ENCODE data around the gene SLC27A4. TPM values are rescaled to one million over a fixed set of nuclear protein-coding genes. Genes with fewer than 3 reads are reported as not detected.

The SLC27A4 gene
- total RNA-seq, 4 donors from 2014 or later, result 10.9 to 30.4 (median 26.1) TPM

GRCh38 chr9:128317629-128318028 lies 22.7 kb upstream of the SLC27A4 start:
- ATAC-seq (no peak), DNase-seq (no peak)
- Histone ChIP-seq H3K36me3 (peaks cover 0 to 64% of the 10 kb centered on the region in 2 donors), H3K27ac (no peak overlapping the region), H3K27me3 (no peaks in the 10 kb centered on the region), H3K4me1 (peaks cover 6 to 11% of the 10 kb centered on the region in 2 donors), H3K9me3 (no peaks in the 10 kb centered on the region), H3K4me3 (no peak overlapping the region)
- TF ChIP-seq POLR2A (IDR thresholded peaks at IDR 0.05) (no peak), CTCF (IDR thresholded peaks at IDR 0.05 in 4 of 5, conservative IDR thresholded peaks at IDR 0.05 in 1 of 5) (no peak)
- intact Hi-C loops (cut with DNase I; ENCODE audit: low total_unique reads), result no loop called here
- in situ Hi-C loops (cut with MboI; ENCODE audit: low sequenced_read_pairs in 4 of 4), result no loop called here

GRCh38 chr9:128321343-128321742 lies 19.0 kb upstream of the SLC27A4 start:
- Histone ChIP-seq H3K27ac (no peak overlapping the region), H3K4me1 (peaks cover 16 to 35% of the 10 kb centered on the region in 2 donors), H3K36me3 (peaks cover 0 to 51% of the 10 kb centered on the region in 2 donors), H3K4me3 (peak overlapping the region; percentile 75 to 97 (median 94)), H3K9me3 (no peaks in the 10 kb centered on the region), H3K27me3 (no peaks in the 10 kb centered on the region)
- no peak for DNase-seq
- in situ Hi-C loops (cut with MboI; ENCODE audit: low sequenced_read_pairs in 4 of 4), result no loop called here
- TF ChIP-seq CTCF (IDR thresholded peaks at IDR 0.05 in 4 of 5, conservative IDR thresholded peaks at IDR 0.05 in 1 of 5) (no peak), POLR2A (IDR thresholded peaks at IDR 0.05) (no peak)
- no peak for ATAC-seq
- intact Hi-C loops (cut with DNase I; ENCODE audit: low total_unique reads), result no loop called here

- Histone ChIP-seq H3K36me3 (peaks cover 0 to 49% of the 10 kb centered on the region in 2 donors), H3K27ac (peak overlapping the region; percentile 83 to 95 (median 92)), H3K27me3 (no peaks in the 10 kb centered on the region), H3K4me1 (peaks cover 16 to 35% of the 10 kb centered on the region in 2 donors), H3K4me3 (peak overlapping the region; percentile 75 to 97 (median 94)), H3K9me3 (no peaks in the 10 kb centered on the region)
- in situ Hi-C loops (cut with MboI; ENCODE audit: low sequenced_read_pairs in 4 of 4), result no loop called here
- DNase-seq (no peak), ATAC-seq (peak; percentile 23 to 26)
- intact Hi-C loops (cut with DNase I; ENCODE audit: low total_unique reads), result loop anchor here (1.0 to 2.0 kb wide), 4 partner anchors 18 to 135 kb away; partner anchors contain the start of genes GOLGA2, ODF2, SLC27A4 and SWI5
- TF ChIP-seq CTCF (IDR thresholded peaks at IDR 0.05 in 4 of 5, conservative IDR thresholded peaks at IDR 0.05 in 1 of 5), result no peak
- TF ChIP-seq POLR2A (IDR thresholded peaks at IDR 0.05), result no peak
Observed at GRCh38 chr9:128321879-128322403, 18.4 kb upstream of the SLC27A4 start.

DNA sequence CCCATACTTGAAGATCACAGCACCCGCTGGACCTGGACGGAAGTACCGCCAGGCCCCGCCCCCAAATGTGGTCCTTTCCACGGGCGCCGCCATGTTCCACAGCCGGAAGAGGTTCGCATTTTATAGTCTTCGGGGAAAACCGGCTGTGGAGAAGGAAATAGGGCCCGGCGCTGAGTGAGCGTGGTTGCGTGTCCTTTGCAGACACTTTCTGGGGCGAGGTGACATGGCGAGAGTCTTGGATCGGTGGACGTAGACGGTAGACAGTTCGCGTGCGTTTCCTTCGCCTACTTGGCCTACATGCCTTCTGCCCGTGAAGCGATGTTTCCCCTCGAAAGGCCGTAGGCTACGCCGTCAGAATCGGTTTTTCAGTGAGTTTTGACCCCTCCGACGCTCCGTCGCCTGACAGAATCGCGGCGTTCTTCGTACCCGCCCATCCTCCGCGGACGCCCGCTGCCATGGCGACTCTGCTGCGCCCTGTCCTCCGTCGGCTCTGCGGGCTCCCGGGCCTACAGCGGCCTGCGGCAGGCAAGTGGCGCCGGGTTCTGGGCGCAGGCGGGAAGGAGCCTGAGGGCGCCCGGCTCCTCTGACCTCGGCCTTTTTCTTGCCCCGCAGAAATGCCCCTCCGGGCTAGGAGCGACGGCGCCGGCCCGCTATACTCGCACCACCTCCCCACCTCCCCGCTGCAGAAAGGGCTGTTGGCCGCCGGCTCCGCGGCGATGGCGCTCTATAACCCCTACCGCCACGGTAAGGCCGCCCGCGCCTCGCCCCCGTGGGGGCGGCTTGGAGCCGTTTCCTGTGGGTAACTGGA lies 17.7 kb upstream of the SLC27A4 start, which contains the start of the genes COQ4 and TRUB2:
Gene COQ4, plus strand, starts transcription at position 436 of the 808 bp plus-strand sequence. Its CDS starts 20 bp downstream, at position 456.
Gene TRUB2, minus strand, starts transcription at position 44 of the 808 bp plus-strand sequence. Its CDS starts 39 bp downstream, at position 5.
- Histone ChIP-seq H3K9me3 (no peaks in the 10 kb centered on the region), H3K27ac (peak within 1 kb of the TSS; percentile 83 to 95 (median 92)), H3K27me3 (no peaks in the 10 kb centered on the region), H3K4me3 (peak within 1 kb of the TSS; percentile 75 to 97 (median 94)), H3K36me3 (peaks cover 0 to 49% of the 10 kb centered on the region in 2 donors), H3K4me1 (peaks cover 16 to 35% of the 10 kb centered on the region in 2 donors)
- DNase-seq (peak; percentile 91 to 92), ATAC-seq (peak; percentile 99)
- peak in 1 of 5 experiments; percentile 18 for TF ChIP-seq CTCF (IDR thresholded peaks at IDR 0.05 in 4 of 5, conservative IDR thresholded peaks at IDR 0.05 in 1 of 5)
- TF ChIP-seq POLR2A (IDR thresholded peaks at IDR 0.05), result no peak
- in situ Hi-C loops (cut with MboI; ENCODE audit: low sequenced_read_pairs in 4 of 4) (no loop called here), intact Hi-C loops (cut with DNase I; ENCODE audit: low total_unique reads) (loop anchor here (1.0 to 2.0 kb wide), 4 partner anchors 18 to 134 kb away; partner anchors contain the start of genes GOLGA2, ODF2, SLC27A4 and SWI5)

All from gastrocnemius medialis (tissue), 4 donors.